Measurements from ENCODE around the gene ARHGAP31. TPM values are rescaled to one million over a fixed set of nuclear protein-coding genes. Genes with fewer than 3 reads are reported as not detected.

ARHGAP31 gene
- total and polyA plus RNA-seq, 2 experiments from 2014 or later = 8.1 to 15.3 TPM

DNA sequence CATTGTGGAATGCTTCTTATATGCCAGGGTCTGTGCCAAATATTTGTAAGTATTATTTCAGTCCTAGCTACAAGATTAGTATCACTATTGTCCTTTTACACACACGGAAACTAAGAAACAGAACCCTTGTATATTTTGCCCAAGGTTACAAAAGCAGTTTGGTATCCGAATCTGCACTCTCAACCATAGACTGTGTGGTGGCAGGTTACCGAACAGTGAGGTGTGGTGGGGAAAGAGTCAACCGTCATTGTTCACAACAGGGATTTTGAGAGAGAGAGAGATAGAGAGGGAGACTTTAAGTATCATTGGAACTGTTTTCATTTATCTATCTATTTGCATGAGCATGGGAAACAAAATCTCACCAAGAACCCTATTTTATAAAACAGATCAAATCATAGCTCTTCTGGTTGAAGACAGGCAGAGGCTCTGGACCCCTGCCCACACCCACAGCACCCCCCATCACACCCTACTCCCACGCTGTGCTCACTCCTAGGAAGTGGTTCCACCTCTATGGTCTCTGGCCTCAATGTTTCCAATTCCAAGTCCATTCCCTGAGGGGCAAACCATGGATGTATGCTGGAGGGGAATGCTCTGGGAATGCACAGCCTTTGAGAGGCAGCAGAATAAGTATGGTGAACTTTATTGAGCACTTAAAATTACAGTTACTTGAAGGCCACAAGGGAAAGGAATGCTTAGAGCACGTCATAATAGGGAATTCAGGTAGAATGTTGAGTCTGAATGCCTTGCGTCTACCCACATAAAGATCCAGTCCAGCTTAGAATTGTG is 69.0 kb downstream of the ARHGAP31 start:
- in situ Hi-C loops (cut with MboI) = no loop called here
- TF ChIP-seq EZH2phosphoT487 (IDR thresholded peaks at IDR 0.05; ENCODE audit: insufficient read depth, low read depth) = no peak
- TF ChIP-seq EZH2 (IDR thresholded peaks at IDR 0.05; ENCODE audit: insufficient read depth, poor library complexity, severe bottlenecking) = no peak
- no peak for DNase-seq
- Histone ChIP-seq H3K9ac (no peak overlapping the region), H3K4me2 (ENCODE audit: unreplicated experiment) (no peak overlapping the region), H3K4me1 (ENCODE audit: insufficient read depth) (no peaks in the 10 kb centered on the region), H3K27ac (no peak overlapping the region), H3K9me2 (ENCODE audit: insufficient read depth) (no peaks in the 10 kb centered on the region), H3K27me3 (replicated peaks; ENCODE audit: insufficient read depth) (no peaks in the 10 kb centered on the region), H3K4me3 (no peak overlapping the region), H4K20me1 (ENCODE audit: insufficient read depth) (no peaks in the 10 kb centered on the region), H3F3A (ENCODE audit: insufficient read depth) (no peaks in the 10 kb centered on the region), H3K36me3 (ENCODE audit: low read depth) (no peaks in the 10 kb centered on the region; the same call in 1 of the 2 replicates), H3K79me2 (ENCODE audit: insufficient read depth) (peaks cover 23% of the 10 kb centered on the region), H3K9me3 (ENCODE audit: low read depth) (no peaks in the 10 kb centered on the region), H2AFZ (no peak overlapping the region)
- 84 to 88% methylated on average over 7 of the region's 7 CpGs for WGBS, 2 experiments (ENCODE audit: low coverage in 1 of 2, low lambda C conversion rate in 2 of 2, missing lambda C conversion rate in 2 of 2)

DNA sequence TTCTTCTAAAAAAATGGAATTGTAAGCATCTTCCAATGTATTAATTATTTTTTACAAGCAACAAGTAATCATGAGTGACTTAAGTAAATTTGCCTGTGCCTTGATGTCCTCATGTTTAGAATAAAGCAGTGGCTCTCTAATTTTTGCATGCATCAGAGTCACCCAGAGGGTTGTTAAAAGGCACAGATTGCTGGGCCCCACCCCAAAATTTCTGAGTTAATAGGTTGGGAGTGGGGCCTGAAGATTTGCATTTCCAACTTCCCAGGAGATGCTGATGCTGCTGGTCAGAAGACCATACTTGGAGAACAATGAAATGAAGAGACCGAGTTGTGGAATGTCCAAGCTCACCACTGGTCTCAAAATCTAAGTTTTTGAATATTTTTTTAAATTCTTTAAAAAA is 70.2 kb downstream of the ARHGAP31 start:
- H3K79me2 ChIP-seq (ENCODE audit: insufficient read depth) = peaks cover 12% of the 10 kb centered on the region; the same call in 1 of the 2 replicates
- H3K4me3 ChIP-seq = no peak overlapping the region
- no peak for DNase-seq
- H3K27me3 ChIP-seq (replicated peaks; ENCODE audit: insufficient read depth) = no peaks in the 10 kb centered on the region
- H3K36me3 ChIP-seq (ENCODE audit: low read depth) = no peaks in the 10 kb centered on the region; the same call in 1 of the 2 replicates
- in situ Hi-C loops (cut with MboI) = no loop called here
- no peak overlapping the region for H3K9ac ChIP-seq
- 50 to 70% methylated on average over 1 of the region's 1 CpG for WGBS, 2 experiments (ENCODE audit: low coverage in 1 of 2, low lambda C conversion rate in 2 of 2, missing lambda C conversion rate in 2 of 2)
- no peak overlapping the region for H3K4me2 ChIP-seq (ENCODE audit: unreplicated experiment)
- no peaks in the 10 kb centered on the region for H3F3A ChIP-seq (ENCODE audit: insufficient read depth)
- no peaks in the 10 kb centered on the region for H3K9me2 ChIP-seq (ENCODE audit: insufficient read depth)
- TF ChIP-seq EZH2phosphoT487 (IDR thresholded peaks at IDR 0.05; ENCODE audit: insufficient read depth, low read depth) (no peak), EZH2 (IDR thresholded peaks at IDR 0.05; ENCODE audit: insufficient read depth, poor library complexity, severe bottlenecking) (no peak)
- H2AFZ ChIP-seq = no peak overlapping the region
- no peak overlapping the region for H3K27ac ChIP-seq
- no peaks in the 10 kb centered on the region for H3K9me3 ChIP-seq (ENCODE audit: low read depth)
- H3K4me1 ChIP-seq (ENCODE audit: insufficient read depth) = no peaks in the 10 kb centered on the region
- H4K20me1 ChIP-seq (ENCODE audit: insufficient read depth) = no peaks in the 10 kb centered on the region

- Histone ChIP-seq H3F3A (ENCODE audit: insufficient read depth) (no peaks in the 10 kb centered on the region), H2AFZ (no peak overlapping the region), H3K4me1 (ENCODE audit: insufficient read depth) (no peaks in the 10 kb centered on the region), H3K27me3 (replicated peaks; ENCODE audit: insufficient read depth) (no peaks in the 10 kb centered on the region), H3K9ac (no peak overlapping the region), H4K20me1 (ENCODE audit: insufficient read depth) (no peaks in the 10 kb centered on the region), H3K27ac (no peak overlapping the region), H3K79me2 (ENCODE audit: insufficient read depth) (peaks cover 2% of the 10 kb centered on the region; the same call in 1 of the 2 replicates), H3K9me3 (ENCODE audit: low read depth) (no peaks in the 10 kb centered on the region), H3K4me3 (no peak overlapping the region), H3K4me2 (ENCODE audit: unreplicated experiment) (no peak overlapping the region), H3K36me3 (ENCODE audit: low read depth) (no peaks in the 10 kb centered on the region; the same call in 1 of the 2 replicates), H3K9me2 (ENCODE audit: insufficient read depth) (no peaks in the 10 kb centered on the region)
- 53 to 67% methylated on average over 3 of the region's 3 CpGs for WGBS, 2 experiments (ENCODE audit: low coverage in 1 of 2, low lambda C conversion rate in 2 of 2, missing lambda C conversion rate in 2 of 2)
- in situ Hi-C loops (cut with MboI) = no loop called here
- TF ChIP-seq EZH2 (IDR thresholded peaks at IDR 0.05; ENCODE audit: insufficient read depth, poor library complexity, severe bottlenecking) (no peak), EZH2phosphoT487 (IDR thresholded peaks at IDR 0.05; ENCODE audit: insufficient read depth, low read depth) (no peak)
- no peak for DNase-seq
These were observed 71.2 kb downstream of the ARHGAP31 start for GRCh38 chr3:119365418-119365817.

DNA sequence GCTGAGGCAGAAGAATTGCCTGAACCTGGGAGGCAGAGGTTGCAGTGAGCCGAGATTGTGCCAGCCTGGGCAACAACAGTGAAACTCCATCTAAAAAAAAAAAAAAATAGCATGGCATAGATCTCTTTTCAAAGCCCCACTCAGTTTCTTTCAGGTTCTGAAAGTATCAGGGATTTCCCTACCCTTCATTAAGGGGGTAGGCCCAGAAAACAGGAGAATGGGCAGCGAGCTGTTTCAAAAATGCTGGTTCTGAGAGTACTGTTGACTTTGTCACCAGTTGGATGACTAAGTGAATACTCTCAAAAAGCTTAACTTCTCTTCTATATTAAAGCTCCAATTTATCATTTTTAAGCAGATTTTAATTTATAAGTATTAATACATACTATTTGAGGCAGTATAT is 72.8 kb downstream of the ARHGAP31 start:
- no peak overlapping the region for H3K27ac ChIP-seq
- WGBS, 2 experiments (ENCODE audit: low coverage in 1 of 2, low lambda C conversion rate in 2 of 2, missing lambda C conversion rate in 2 of 2) = 98% methylated on average over 2 of the region's 2 CpGs

More for the DNA sequence above, 72.8 kb downstream of the ARHGAP31 start:
- Histone ChIP-seq H3K9me3 (ENCODE audit: low read depth) (no peaks in the 10 kb centered on the region), H3K9me2 (ENCODE audit: insufficient read depth) (no peaks in the 10 kb centered on the region), H3F3A (ENCODE audit: insufficient read depth) (no peaks in the 10 kb centered on the region), H3K27me3 (replicated peaks; ENCODE audit: insufficient read depth) (no peaks in the 10 kb centered on the region), H3K36me3 (ENCODE audit: low read depth) (no peaks in the 10 kb centered on the region; the same call in 1 of the 2 replicates), H3K79me2 (ENCODE audit: insufficient read depth) (no peaks in the 10 kb centered on the region), H3K4me2 (ENCODE audit: unreplicated experiment) (no peak overlapping the region), H3K9ac (no peak overlapping the region), H4K20me1 (ENCODE audit: insufficient read depth) (no peaks in the 10 kb centered on the region), H3K4me3 (no peak overlapping the region), H2AFZ (no peak overlapping the region), H3K4me1 (ENCODE audit: insufficient read depth) (no peaks in the 10 kb centered on the region)
- in situ Hi-C loops (cut with MboI) = no loop called here
- TF ChIP-seq EZH2 (IDR thresholded peaks at IDR 0.05; ENCODE audit: insufficient read depth, poor library complexity, severe bottlenecking) (no peak), EZH2phosphoT487 (IDR thresholded peaks at IDR 0.05; ENCODE audit: insufficient read depth, low read depth) (no peak)
- no peak for DNase-seq

Measured in GM23248 (cell line).